GM19035 (cell line): ENCODE data around the gene STT3B.
A peak's percentile ranks its signal among the peaks of the same experiment; 100 is the strongest.
"Not testable (repeated sequence)": the region's sequence is repeated elsewhere in the genome, so short reads cannot be mapped to it uniquely, and the experiment has no call there.

Experiments
- ATAC-seq: cut with Tn5 transposase; IDR thresholded peaks from one replicate; pipeline ENCODE4 v1.9.1; 2021; ENCODE audit not compliant: unreplicated experiment

The STT3B gene

GRCh38 chr3:31532587-31533168, at the start of gene STT3B:
TSS of gene STT3B (plus strand) at chr3:31532925. CDS start at chr3:31532999, 74 bp downstream.
- peak; percentile 54 for ATAC-seq

GRCh38 chr3:31483776-31484175, 48.9 kb upstream of the STT3B start:
- no peak for ATAC-seq

GRCh38 chr3:31485196-31485595, 47.5 kb upstream of the STT3B start:
- no peak for ATAC-seq

- ATAC-seq = no peak
Measured at GRCh38 chr3:31486865-31487533, 45.7 kb upstream of the STT3B start.

GRCh38 chr3:31488475-31489017, 44.2 kb upstream of the STT3B start:
- no peak for ATAC-seq

- ATAC-seq = no peak
Measured at GRCh38 chr3:31490502-31490901, 42.2 kb upstream of the STT3B start.

GRCh38 chr3:31491660-31492059, 41.1 kb upstream of the STT3B start:
- no peak for ATAC-seq

GRCh38 chr3:31493149-31493548, 39.6 kb upstream of the STT3B start:
- ATAC-seq = no peak

GRCh38 chr3:31495971-31496665, 36.6 kb upstream of the STT3B start:
- ATAC-seq = no peak

- no peak for ATAC-seq
Measured at GRCh38 chr3:31498791-31499190, 33.9 kb upstream of the STT3B start.

GRCh38 chr3:31499281-31499680, 33.4 kb upstream of the STT3B start:
- no peak for ATAC-seq

GRCh38 chr3:31502803-31503221, 29.9 kb upstream of the STT3B start:
- no peak for ATAC-seq

GRCh38 chr3:31503456-31503855, 29.3 kb upstream of the STT3B start:
- no peak for ATAC-seq

- no peak for ATAC-seq
Measured at GRCh38 chr3:31504230-31504629, 28.5 kb upstream of the STT3B start.

- no peak for ATAC-seq
Measured at GRCh38 chr3:31505371-31506048, 27.2 kb upstream of the STT3B start.

GRCh38 chr3:31506515-31506914, 26.2 kb upstream of the STT3B start:
- not testable (repeated sequence) for ATAC-seq

- no peak for ATAC-seq
Measured at GRCh38 chr3:31508452-31509146, 24.1 kb upstream of the STT3B start.

GRCh38 chr3:31509147-31509728, 23.5 kb upstream of the STT3B start:
- no peak for ATAC-seq

GRCh38 chr3:31514570-31514969, 18.2 kb upstream of the STT3B start:
- ATAC-seq = no peak

GRCh38 chr3:31515486-31516284, 17.0 kb upstream of the STT3B start:
- ATAC-seq = no peak
